Activated naive CD8-positive, alpha-beta T cell treated with anti-CD3 and anti-CD28 coated beads, Interleukin-2, amount 50 U/mL, for 24 hours (primary cell): ENCODE data around the gene TMPRSS9.

ENCODE experiments used
- ATAC-seq: fragments of 150-1000 bp; cut with Tn5 transposase; one replicate; pipeline ENCODE4 v1.10.0; 2021
- DNase-seq: peaks from one replicate; pipeline ENCODE4 v3.0.0; 2021
- H3K27ac Mint-ChIP-seq: one replicate; pipeline ENCODE4 v1.8.0; 2021; ENCODE audit warnings: mild to moderate bottlenecking, mixed read lengths
- H3K27me3 Mint-ChIP-seq: one replicate; pipeline ENCODE4 v1.8.0; 2021; ENCODE audit warnings: mixed read lengths
- H3K36me3 Mint-ChIP-seq: one replicate; pipeline ENCODE4 v1.8.0; 2021; ENCODE audit warnings: low read depth, mixed read lengths
- H3K4me1 Mint-ChIP-seq: one replicate; pipeline ENCODE4 v1.8.0; 2021; ENCODE audit warnings: mixed read lengths
- H3K4me3 Mint-ChIP-seq: one replicate; pipeline ENCODE4 v1.8.0; 2021; ENCODE audit warnings: mild to moderate bottlenecking, moderate library complexity, mixed read lengths
- H3K9me3 Mint-ChIP-seq: one replicate; pipeline ENCODE4 v1.8.0; 2021; ENCODE audit warnings: mixed read lengths

TMPRSS9 gene

GRCh38 chr19:2428756-2429711, 69.0 kb downstream of the TMPRSS9 start:
- H3K4me1 Mint-ChIP-seq = peaks cover 12% of the 10 kb centered on the region
- peaks cover 21% of the 10 kb centered on the region for H3K36me3 Mint-ChIP-seq
- H3K27me3 Mint-ChIP-seq = peaks cover 3% of the 10 kb centered on the region
- H3K9me3 Mint-ChIP-seq = no peaks in the 10 kb centered on the region
- DNase-seq (no peak), ATAC-seq (no peak)
- H3K27ac Mint-ChIP-seq = no peak overlapping the region
- H3K4me3 Mint-ChIP-seq = no peak overlapping the region

- H3K27ac Mint-ChIP-seq = no peak overlapping the region
- DNase-seq (no peak), ATAC-seq (no peak)
- peaks cover 12% of the 10 kb centered on the region for H3K4me1 Mint-ChIP-seq
- H3K27me3 Mint-ChIP-seq = peaks cover 3% of the 10 kb centered on the region
- H3K9me3 Mint-ChIP-seq = no peaks in the 10 kb centered on the region
- no peak overlapping the region for H3K4me3 Mint-ChIP-seq
- H3K36me3 Mint-ChIP-seq = peaks cover 22% of the 10 kb centered on the region
These were observed 70.0 kb downstream of the TMPRSS9 start for GRCh38 chr19:2429917-2430535.

- H3K4me3 Mint-ChIP-seq = no peak overlapping the region
- peaks cover 3% of the 10 kb centered on the region for H3K27me3 Mint-ChIP-seq
- peaks cover 22% of the 10 kb centered on the region for H3K36me3 Mint-ChIP-seq
- no peak for DNase-seq
- peaks cover 7% of the 10 kb centered on the region for H3K4me1 Mint-ChIP-seq
- ATAC-seq = no peak
- H3K9me3 Mint-ChIP-seq = no peaks in the 10 kb centered on the region
- no peak overlapping the region for H3K27ac Mint-ChIP-seq
These were observed 71.4 kb downstream of the TMPRSS9 start for GRCh38 chr19:2431318-2432055.

GRCh38 chr19:2432131-2432848, 72.2 kb downstream of the TMPRSS9 start:
- Mint-ChIP-seq H3K36me3 (peaks cover 18% of the 10 kb centered on the region), H3K27me3 (peaks cover 3% of the 10 kb centered on the region), H3K4me3 (no peak overlapping the region), H3K4me1 (peaks cover 5% of the 10 kb centered on the region), H3K9me3 (no peaks in the 10 kb centered on the region), H3K27ac (no peak overlapping the region)
- ATAC-seq (no peak), DNase-seq (no peak)

GRCh38 chr19:2433854-2434253, 73.8 kb downstream of the TMPRSS9 start:
- Mint-ChIP-seq H3K27ac (no peak overlapping the region), H3K4me3 (no peak overlapping the region), H3K27me3 (no peaks in the 10 kb centered on the region), H3K4me1 (no peaks in the 10 kb centered on the region), H3K9me3 (no peaks in the 10 kb centered on the region), H3K36me3 (peaks cover 19% of the 10 kb centered on the region)
- no peak for ATAC-seq
- DNase-seq = no peak

- Mint-ChIP-seq H3K27me3 (no peaks in the 10 kb centered on the region), H3K36me3 (peaks cover 19% of the 10 kb centered on the region), H3K27ac (no peak overlapping the region), H3K4me3 (no peak overlapping the region), H3K9me3 (no peaks in the 10 kb centered on the region), H3K4me1 (no peaks in the 10 kb centered on the region)
- DNase-seq = no peak
- no peak for ATAC-seq
These were observed 74.2 kb downstream of the TMPRSS9 start for GRCh38 chr19:2434267-2434666.

GRCh38 chr19:2434721-2435265, 74.7 kb downstream of the TMPRSS9 start:
- ATAC-seq = no peak
- Mint-ChIP-seq H3K36me3 (peaks cover 17% of the 10 kb centered on the region), H3K9me3 (no peaks in the 10 kb centered on the region), H3K4me1 (no peaks in the 10 kb centered on the region), H3K4me3 (no peak overlapping the region), H3K27ac (no peak overlapping the region), H3K27me3 (no peaks in the 10 kb centered on the region)
- DNase-seq = no peak

DNA sequence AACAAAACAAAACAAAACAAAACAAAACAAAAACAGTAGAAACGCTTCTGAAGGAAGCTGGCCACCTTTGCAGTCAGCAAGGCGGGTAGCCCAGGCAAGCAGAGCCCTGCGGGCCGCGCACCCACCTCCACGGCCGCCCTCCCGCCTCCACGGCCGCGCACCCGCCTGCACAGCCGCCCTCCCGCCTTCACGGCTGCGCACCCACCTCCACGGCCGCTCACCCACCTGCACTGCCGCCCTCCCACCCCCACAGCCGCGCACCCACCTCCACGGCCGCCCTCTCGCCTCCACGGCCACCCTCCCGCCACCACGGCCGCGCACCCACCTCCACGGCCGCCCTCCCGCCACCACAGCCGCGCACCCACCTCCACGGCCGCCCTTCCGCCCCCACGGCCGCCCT, 76.3 kb downstream of the TMPRSS9 start:
- Mint-ChIP-seq H3K27ac (no peak overlapping the region), H3K36me3 (peaks cover 18% of the 10 kb centered on the region), H3K27me3 (no peaks in the 10 kb centered on the region), H3K9me3 (no peaks in the 10 kb centered on the region), H3K4me3 (no peak overlapping the region), H3K4me1 (no peaks in the 10 kb centered on the region)
- no peak for ATAC-seq
- DNase-seq = no peak

GRCh38 chr19:2436926-2437325, 76.9 kb downstream of the TMPRSS9 start:
- H3K27ac Mint-ChIP-seq = no peak overlapping the region
- H3K9me3 Mint-ChIP-seq = no peaks in the 10 kb centered on the region
- DNase-seq (no peak), ATAC-seq (no peak)
- H3K4me3 Mint-ChIP-seq = no peak overlapping the region
- peaks cover 17% of the 10 kb centered on the region for H3K36me3 Mint-ChIP-seq
- H3K4me1 Mint-ChIP-seq = no peaks in the 10 kb centered on the region
- H3K27me3 Mint-ChIP-seq = no peaks in the 10 kb centered on the region

DNA sequence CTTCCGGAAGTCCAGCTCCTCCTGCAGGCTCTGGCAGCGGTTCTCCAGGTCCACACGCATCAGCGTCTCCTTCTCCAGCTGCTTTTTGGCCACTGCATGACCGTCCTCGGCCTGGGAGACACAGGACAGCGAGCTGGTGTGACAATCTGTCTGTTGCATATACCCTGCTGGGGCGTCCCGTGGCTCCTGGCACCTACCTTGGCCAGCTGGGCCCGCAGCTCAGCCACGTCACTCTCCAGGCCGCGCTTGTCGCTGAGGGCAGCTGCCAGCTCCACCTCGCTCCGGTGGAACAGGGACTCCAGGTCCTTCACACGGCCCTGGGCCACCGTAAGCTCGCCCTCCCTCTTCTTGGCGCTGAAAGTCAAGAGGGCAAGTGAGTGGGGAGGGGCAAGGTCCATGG, 78.1 kb downstream of the TMPRSS9 start:
- Mint-ChIP-seq H3K27me3 (no peaks in the 10 kb centered on the region), H3K4me1 (no peaks in the 10 kb centered on the region), H3K4me3 (no peak overlapping the region)

DNA sequence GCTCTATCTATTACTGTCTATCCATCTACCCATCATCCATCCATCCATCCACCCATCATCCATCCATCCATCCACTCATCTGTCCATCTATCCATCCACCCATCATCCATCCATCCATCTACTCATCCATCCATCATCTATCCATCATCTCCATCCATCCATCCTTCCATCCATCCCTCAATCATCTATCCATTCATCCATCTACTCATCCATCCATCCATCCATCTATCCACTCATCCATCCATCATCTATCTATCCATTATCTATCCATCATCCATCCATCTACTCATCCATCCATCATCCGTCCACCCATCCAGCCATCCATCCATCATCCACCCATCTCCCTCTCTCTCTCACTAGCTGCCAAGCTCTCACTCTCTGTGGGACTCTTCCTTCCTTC, 80.5 kb downstream of the TMPRSS9 start:
- H3K4me1 Mint-ChIP-seq = no peaks in the 10 kb centered on the region
- no peak for ATAC-seq
- H3K36me3 Mint-ChIP-seq = peaks cover 18% of the 10 kb centered on the region
- H3K27me3 Mint-ChIP-seq = no peaks in the 10 kb centered on the region
- H3K9me3 Mint-ChIP-seq = no peaks in the 10 kb centered on the region
- no peak for DNase-seq
- no peak overlapping the region for H3K4me3 Mint-ChIP-seq
- H3K27ac Mint-ChIP-seq = peak overlapping the region; percentile 23

More for the DNA sequence above, 78.1 kb downstream of the TMPRSS9 start:
- no peaks in the 10 kb centered on the region for H3K9me3 Mint-ChIP-seq
- no peak for ATAC-seq
- peaks cover 20% of the 10 kb centered on the region for H3K36me3 Mint-ChIP-seq
- H3K27ac Mint-ChIP-seq = no peak overlapping the region
- no peak for DNase-seq

DNA sequence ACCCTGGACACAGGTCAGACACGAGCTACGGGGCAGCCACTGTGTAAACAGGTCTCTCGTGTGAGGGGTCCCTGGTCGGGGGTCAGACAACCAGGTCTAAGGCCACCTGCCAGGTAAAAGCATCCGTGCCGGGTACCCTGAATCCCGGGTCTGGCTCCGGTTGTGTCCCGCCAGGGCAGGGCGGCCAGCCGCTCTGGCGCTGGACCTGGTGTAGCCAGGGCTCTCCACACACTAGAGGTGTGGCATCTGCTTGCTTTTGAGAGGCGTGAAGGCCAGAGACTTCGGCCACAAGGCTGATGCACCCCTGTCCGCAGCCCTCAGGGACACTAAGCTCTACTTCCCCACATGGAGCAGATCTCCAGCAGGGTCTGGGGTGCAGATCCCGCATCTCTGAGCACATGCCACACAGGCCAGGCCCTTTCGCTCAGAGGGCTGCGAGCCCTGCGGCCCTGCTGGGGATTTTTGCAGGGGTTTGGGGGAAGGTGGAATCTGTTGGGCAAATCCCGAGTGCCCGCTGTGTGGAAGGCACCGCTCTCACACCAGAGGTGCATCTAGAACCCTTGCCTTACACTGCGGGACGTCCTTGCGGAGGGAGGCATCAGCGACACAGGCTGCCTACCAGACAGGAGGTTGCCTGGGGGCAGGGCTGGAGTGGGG, 81.2 kb downstream of the TMPRSS9 start:
- no peaks in the 10 kb centered on the region for H3K27me3 Mint-ChIP-seq
- ATAC-seq (no peak), DNase-seq (no peak)
- peaks cover 18% of the 10 kb centered on the region for H3K36me3 Mint-ChIP-seq
- no peak overlapping the region for H3K4me3 Mint-ChIP-seq
- no peak overlapping the region for H3K27ac Mint-ChIP-seq
- peaks cover under 1% of the 10 kb centered on the region for H3K4me1 Mint-ChIP-seq
- H3K9me3 Mint-ChIP-seq = no peaks in the 10 kb centered on the region

DNA sequence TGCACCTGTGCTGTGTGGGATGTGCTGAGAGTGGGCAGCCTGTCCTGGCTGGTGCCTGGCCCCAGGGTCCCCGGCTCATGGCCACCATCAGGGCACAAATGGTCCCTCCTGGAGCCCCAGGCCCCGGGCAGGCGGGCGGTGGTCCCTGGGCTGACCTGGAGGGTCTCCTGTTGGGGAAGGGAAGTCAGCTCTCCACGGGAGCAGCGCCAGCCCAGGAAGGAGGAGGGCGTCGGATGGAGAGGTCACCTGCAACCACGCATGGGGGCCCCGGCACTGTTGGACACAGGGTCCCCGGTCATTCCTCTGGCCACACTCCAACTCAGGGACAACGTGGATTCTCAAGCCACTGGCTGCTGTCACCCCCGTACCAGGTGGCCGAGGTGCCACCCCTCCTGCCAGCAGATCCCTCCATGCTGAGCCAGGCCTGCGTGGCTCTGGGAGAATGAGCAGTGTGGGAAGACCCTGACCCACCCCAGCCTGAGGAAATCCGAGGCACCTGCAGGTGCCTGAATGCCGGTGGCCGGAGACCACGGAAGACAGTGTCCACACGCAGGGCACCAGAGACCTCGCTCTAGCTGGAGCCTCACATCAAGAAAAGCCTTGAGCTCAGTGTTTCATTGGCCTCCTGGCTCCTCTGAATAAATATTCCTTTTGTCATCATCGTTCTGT, 83.2 kb downstream of the TMPRSS9 start:
- Mint-ChIP-seq H3K9me3 (no peaks in the 10 kb centered on the region), H3K27ac (no peak overlapping the region), H3K4me1 (peaks cover 14% of the 10 kb centered on the region), H3K4me3 (no peak overlapping the region), H3K27me3 (no peaks in the 10 kb centered on the region), H3K36me3 (peaks cover 16% of the 10 kb centered on the region)
- ATAC-seq = no peak
- DNase-seq = no peak
